ENCODE measurements around the gene RBBP7.

RBBP7 gene

GRCh38 chrX:16870095-16870861 lies at the start of gene RBBP7:
TSS of gene RBBP7 (minus strand) at chrX:16870362. CDS start at chrX:16870053, 309 bp downstream.
- peak; percentile 95 for DNase-seq (ENCODE audit: low spot score)

- no peak for DNase-seq (ENCODE audit: low spot score)
Observed at GRCh38 chrX:16918979-16919378, 48.8 kb upstream of the RBBP7 start.

- no peak for DNase-seq (ENCODE audit: low spot score)
Observed at GRCh38 chrX:16917120-16917519, 47.0 kb upstream of the RBBP7 start.

GRCh38 chrX:16916561-16916960 lies 46.4 kb upstream of the RBBP7 start:
- DNase-seq (ENCODE audit: low spot score): no peak

GRCh38 chrX:16914058-16914457 lies 43.9 kb upstream of the RBBP7 start:
- DNase-seq (ENCODE audit: low spot score): peak; percentile 3

- no peak for DNase-seq (ENCODE audit: low spot score)
Observed at GRCh38 chrX:16910376-16910775, 40.2 kb upstream of the RBBP7 start.

GRCh38 chrX:16903274-16904022 lies 33.3 kb upstream of the RBBP7 start:
- no peak for DNase-seq (ENCODE audit: low spot score)

- DNase-seq (ENCODE audit: low spot score): no peak
Observed at GRCh38 chrX:16897445-16897844, 27.3 kb upstream of the RBBP7 start.

- peak; percentile 68 for DNase-seq (ENCODE audit: low spot score)
Observed at GRCh38 chrX:16892504-16893362, 22.6 kb upstream of the RBBP7 start.

GRCh38 chrX:16885628-16886027 lies 15.5 kb upstream of the RBBP7 start:
- no peak for DNase-seq (ENCODE audit: low spot score)

GRCh38 chrX:16883487-16883804 lies 13.3 kb upstream of the RBBP7 start:
- no peak for DNase-seq (ENCODE audit: low spot score)

- peak; percentile 52 for DNase-seq (ENCODE audit: low spot score)
Observed at GRCh38 chrX:16882702-16883486, 12.7 kb upstream of the RBBP7 start.

- DNase-seq (ENCODE audit: low spot score): no peak
Observed at GRCh38 chrX:16882169-16882568, 12.0 kb upstream of the RBBP7 start.

- no peak for DNase-seq (ENCODE audit: low spot score)
Observed at GRCh38 chrX:16876696-16877095, 6.5 kb upstream of the RBBP7 start.

- DNase-seq (ENCODE audit: low spot score): no peak
Observed at GRCh38 chrX:16874458-16875095, 4.4 kb upstream of the RBBP7 start.

GRCh38 chrX:16873106-16873505 lies 2.9 kb upstream of the RBBP7 start:
- DNase-seq (ENCODE audit: low spot score): no peak

GRCh38 chrX:16870862-16871815 lies 977 bp upstream of the RBBP7 start:
- DNase-seq (ENCODE audit: low spot score): peak; percentile 6

- DNase-seq (ENCODE audit: low spot score): peak; percentile 50
Observed at GRCh38 chrX:16869393-16870094, 618 bp downstream of the RBBP7 start.

- DNase-seq (ENCODE audit: low spot score): no peak
Observed at GRCh38 chrX:16868920-16869319, 1.2 kb downstream of the RBBP7 start.

GRCh38 chrX:16867947-16868346 lies 2.2 kb downstream of the RBBP7 start:
- DNase-seq (ENCODE audit: low spot score): no peak

All from GM03348 (cell line).